Measurements from ENCODE around the gene C16orf78. TPM values are rescaled to one million over a fixed set of nuclear protein-coding genes. Genes with fewer than 3 reads are reported as not detected.

The C16orf78 gene
- polyA plus RNA-seq, 3 donors: not detected

- TF ChIP-seq, protein P1, sequence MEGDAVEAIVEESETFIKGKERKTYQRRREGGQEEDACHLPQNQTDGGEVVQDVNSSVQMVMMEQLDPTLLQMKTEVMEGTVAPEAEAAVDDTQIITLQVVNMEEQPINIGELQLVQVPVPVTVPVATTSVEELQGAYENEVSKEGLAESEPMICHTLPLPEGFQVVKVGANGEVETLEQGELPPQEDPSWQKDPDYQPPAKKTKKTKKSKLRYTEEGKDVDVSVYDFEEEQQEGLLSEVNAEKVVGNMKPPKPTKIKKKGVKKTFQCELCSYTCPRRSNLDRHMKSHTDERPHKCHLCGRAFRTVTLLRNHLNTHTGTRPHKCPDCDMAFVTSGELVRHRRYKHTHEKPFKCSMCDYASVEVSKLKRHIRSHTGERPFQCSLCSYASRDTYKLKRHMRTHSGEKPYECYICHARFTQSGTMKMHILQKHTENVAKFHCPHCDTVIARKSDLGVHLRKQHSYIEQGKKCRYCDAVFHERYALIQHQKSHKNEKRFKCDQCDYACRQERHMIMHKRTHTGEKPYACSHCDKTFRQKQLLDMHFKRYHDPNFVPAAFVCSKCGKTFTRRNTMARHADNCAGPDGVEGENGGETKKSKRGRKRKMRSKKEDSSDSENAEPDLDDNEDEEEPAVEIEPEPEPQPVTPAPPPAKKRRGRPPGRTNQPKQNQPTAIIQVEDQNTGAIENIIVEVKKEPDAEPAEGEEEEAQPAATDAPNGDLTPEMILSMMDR (IDR thresholded peaks at IDR 0.05): no peak
- H4K20me1 ChIP-seq (ENCODE audit: insufficient read depth, low read length): no peaks in the 10 kb centered on the region
- intact Hi-C loops (cut with micrococcal nuclease): no loop called here
- Mint-ChIP-seq H3K36me3 (no peaks in the 10 kb centered on the region), H3K4me1 (no peaks in the 10 kb centered on the region), H3K9me3 (peaks cover 0 to 3% (median 0%) of the 10 kb centered on the region in 7 donors), H3K27ac (no peak overlapping the region), H3K4me3 (no peak overlapping the region), H3K27me3 (ENCODE audit: low read depth in 3 of 3) (peaks cover 1 to 6% (median 2%) of the 10 kb centered on the region in 3 donors)
- no peaks in the 10 kb centered on the region for H3K36me3 ChIP-seq (replicated peaks in 1 of 2; ENCODE audit: control insufficient read depth in 1 of 2, insufficient read depth in 2 of 2, low read length in 2 of 2)
- no peaks in the 10 kb centered on the region for H3K79me2 ChIP-seq (ENCODE audit: insufficient read depth, low read length)
- H3K27me3 ChIP-seq (ENCODE audit: control insufficient read depth in 2 of 2, insufficient read depth in 2 of 2, low read length in 2 of 2): no peaks in the 10 kb centered on the region
- H3K27ac ChIP-seq (ENCODE audit: low read depth in 1 of 2, low read length in 2 of 2): no peak overlapping the region
- no peak overlapping the region for H3K9ac ChIP-seq (ENCODE audit: insufficient read depth, low read length, poor library complexity, severe bottlenecking)
- no peak overlapping the region for H3K4me2 ChIP-seq (replicated peaks; ENCODE audit: extremely low read depth, low read length, poor library complexity, severe bottlenecking)
- H3K9me3 ChIP-seq (replicated peaks in 1 of 2; ENCODE audit: control insufficient read depth in 1 of 2, insufficient read depth in 1 of 2, low read length in 2 of 2): no peaks in the 10 kb centered on the region
- 100% methylated on average over 11 of the region's 15 CpGs for WGBS (ENCODE audit: insufficient coverage)
- no peaks in the 10 kb centered on the region for H3K4me1 ChIP-seq (ENCODE audit: control insufficient read depth in 1 of 2, insufficient read depth in 2 of 2, low read length in 2 of 2)
- no peak for DNase-seq
- H3K4me3 ChIP-seq (replicated peaks in 1 of 3; ENCODE audit: low read depth in 2 of 3, low read length in 3 of 3): no peak overlapping the region
- no peak overlapping the region for H2AFZ ChIP-seq (ENCODE audit: insufficient read depth, low read depth, low read length, poor library complexity, severe bottlenecking)
These were observed 42.5 kb downstream of the C16orf78 start for GRCh38 chr16:49416001-49416675.

DNA sequence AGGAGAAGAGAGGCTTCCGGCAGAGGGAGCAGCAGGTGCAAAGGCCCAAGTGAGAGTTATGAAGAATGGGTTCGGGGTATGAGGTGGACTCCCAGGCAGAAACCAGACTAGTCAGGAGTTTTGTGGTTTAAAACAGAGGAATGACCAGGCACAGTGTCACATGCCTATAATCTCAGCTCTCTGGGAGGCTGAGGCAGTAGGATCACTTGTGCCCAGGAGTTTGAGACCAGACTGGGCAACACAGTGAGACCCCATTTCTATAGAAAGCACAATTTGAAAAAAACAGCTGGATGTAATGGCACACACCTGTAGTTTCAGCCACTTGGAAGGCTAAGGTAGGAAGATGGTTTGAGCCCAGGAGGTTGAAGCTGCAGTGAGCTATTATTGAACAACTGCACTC is 43.8 kb downstream of the C16orf78 start:
- intact Hi-C loops (cut with micrococcal nuclease): no loop called here
- H3K4me1 Mint-ChIP-seq: no peaks in the 10 kb centered on the region
- 100% methylated on average over 1 of the region's 2 CpGs for WGBS (ENCODE audit: insufficient coverage)
- Histone ChIP-seq H3K36me3 (replicated peaks in 1 of 2; ENCODE audit: control insufficient read depth in 1 of 2, insufficient read depth in 2 of 2, low read length in 2 of 2) (no peaks in the 10 kb centered on the region), H3K27ac (ENCODE audit: low read depth in 1 of 2, low read length in 2 of 2) (no peak overlapping the region), H3K4me1 (ENCODE audit: control insufficient read depth in 1 of 2, insufficient read depth in 2 of 2, low read length in 2 of 2) (no peaks in the 10 kb centered on the region), H3K9me3 (replicated peaks in 1 of 2; ENCODE audit: control insufficient read depth in 1 of 2, insufficient read depth in 1 of 2, low read length in 2 of 2) (no peaks in the 10 kb centered on the region), H2AFZ (ENCODE audit: insufficient read depth, low read depth, low read length, poor library complexity, severe bottlenecking) (no peak overlapping the region), H4K20me1 (ENCODE audit: insufficient read depth, low read length) (no peaks in the 10 kb centered on the region), H3K79me2 (ENCODE audit: insufficient read depth, low read length) (no peaks in the 10 kb centered on the region), H3K27me3 (ENCODE audit: control insufficient read depth in 2 of 2, insufficient read depth in 2 of 2, low read length in 2 of 2) (no peaks in the 10 kb centered on the region), H3K4me3 (replicated peaks in 1 of 3; ENCODE audit: low read depth in 2 of 3, low read length in 3 of 3) (no peak overlapping the region), H3K9ac (ENCODE audit: insufficient read depth, low read length, poor library complexity, severe bottlenecking) (no peak overlapping the region), H3K4me2 (replicated peaks; ENCODE audit: extremely low read depth, low read length, poor library complexity, severe bottlenecking) (no peak overlapping the region)
- peaks cover 1 to 11% (median 2%) of the 10 kb centered on the region in 3 donors for H3K27me3 Mint-ChIP-seq (ENCODE audit: low read depth in 3 of 3)
- peak overlapping the region in 2 of 7 donors; percentile 20 to 72 for H3K27ac Mint-ChIP-seq
- DNase-seq: no peak
- peaks cover 0 to 3% (median 0%) of the 10 kb centered on the region in 7 donors for H3K9me3 Mint-ChIP-seq
- H3K4me3 Mint-ChIP-seq: no peak overlapping the region
- H3K36me3 Mint-ChIP-seq: no peaks in the 10 kb centered on the region
- TF ChIP-seq, protein P1 (IDR thresholded peaks at IDR 0.05): no peak
